ENCODE results near the gene TXNRD1.

TXNRD1 gene

GRCh38 chr12:104234926-104235499, 19.4 kb downstream of the TXNRD1 start:
- DNase-seq (ENCODE audit: low spot score in 2 of 2), result no peak
- Histone ChIP-seq H3K27me3 (ENCODE audit: low read depth) (no peaks in the 10 kb centered on the region), H3K36me3 (replicated peaks) (no peaks in the 10 kb centered on the region), H3K4me3 (no peak overlapping the region), H3K9me3 (peaks cover 22% of the 10 kb centered on the region), H3K4me1 (no peaks in the 10 kb centered on the region)
- in situ Hi-C loops (cut with MboI; ENCODE audit: low sequenced_read_pairs), result no loop called here

- H3K4me1 ChIP-seq, result 0 out of 2 replicates have a peak, but pooled peaks cover 4% of the 10 kb centered on the region
- no peak for DNase-seq (ENCODE audit: low spot score in 2 of 2)
- H3K4me3 ChIP-seq, result no peak overlapping the region
- in situ Hi-C loops (cut with MboI; ENCODE audit: low sequenced_read_pairs), result no loop called here
- H3K36me3 ChIP-seq (replicated peaks), result no peaks in the 10 kb centered on the region
- peaks cover 16% of the 10 kb centered on the region for H3K9me3 ChIP-seq
- H3K27me3 ChIP-seq (ENCODE audit: low read depth), result no peaks in the 10 kb centered on the region
These were observed 22.4 kb downstream of the TXNRD1 start for GRCh38 chr12:104237930-104238329.

- in situ Hi-C loops (cut with MboI; ENCODE audit: low sequenced_read_pairs), result no loop called here
- H3K4me1 ChIP-seq, result 0 out of 2 replicates have a peak, but pooled peaks cover 4% of the 10 kb centered on the region
- no peak for DNase-seq (ENCODE audit: low spot score in 2 of 2)
- H3K4me3 ChIP-seq, result no peak overlapping the region
- no peaks in the 10 kb centered on the region for H3K9me3 ChIP-seq
- H3K27me3 ChIP-seq (ENCODE audit: low read depth), result no peaks in the 10 kb centered on the region
- no peaks in the 10 kb centered on the region for H3K36me3 ChIP-seq (replicated peaks)
These were observed 27.1 kb downstream of the TXNRD1 start for GRCh38 chr12:104242546-104243206.

GRCh38 chr12:104243551-104243950, 28.0 kb downstream of the TXNRD1 start:
- in situ Hi-C loops (cut with MboI; ENCODE audit: low sequenced_read_pairs), result no loop called here
- Histone ChIP-seq H3K4me3 (no peak overlapping the region), H3K9me3 (no peaks in the 10 kb centered on the region), H3K4me1 (0 out of 2 replicates have a peak, but pooled peaks cover 4% of the 10 kb centered on the region), H3K36me3 (replicated peaks) (no peaks in the 10 kb centered on the region), H3K27me3 (ENCODE audit: low read depth) (no peaks in the 10 kb centered on the region)
- no peak for DNase-seq (ENCODE audit: low spot score in 2 of 2)

- no peaks in the 10 kb centered on the region for H3K27me3 ChIP-seq (ENCODE audit: low read depth)
- H3K36me3 ChIP-seq (replicated peaks), result no peaks in the 10 kb centered on the region
- no peaks in the 10 kb centered on the region for H3K9me3 ChIP-seq
- in situ Hi-C loops (cut with MboI; ENCODE audit: low sequenced_read_pairs), result no loop called here
- no peak for DNase-seq (ENCODE audit: low spot score in 2 of 2)
- 0 out of 2 replicates have a peak, but pooled peaks cover 4% of the 10 kb centered on the region for H3K4me1 ChIP-seq
- no peak overlapping the region for H3K4me3 ChIP-seq
These were observed 28.4 kb downstream of the TXNRD1 start for GRCh38 chr12:104243971-104244370.

GRCh38 chr12:104247698-104248097, 32.1 kb downstream of the TXNRD1 start:
- no peak for DNase-seq (ENCODE audit: low spot score in 2 of 2)
- no peaks in the 10 kb centered on the region for H3K4me1 ChIP-seq
- no peak overlapping the region for H3K4me3 ChIP-seq
- H3K9me3 ChIP-seq, result no peaks in the 10 kb centered on the region
- in situ Hi-C loops (cut with MboI; ENCODE audit: low sequenced_read_pairs), result no loop called here
- no peaks in the 10 kb centered on the region for H3K27me3 ChIP-seq (ENCODE audit: low read depth)
- H3K36me3 ChIP-seq (replicated peaks), result no peaks in the 10 kb centered on the region

GRCh38 chr12:104248444-104248843, 32.9 kb downstream of the TXNRD1 start:
- Histone ChIP-seq H3K9me3 (no peaks in the 10 kb centered on the region), H3K27me3 (ENCODE audit: low read depth) (no peaks in the 10 kb centered on the region), H3K4me3 (no peak overlapping the region), H3K36me3 (replicated peaks) (no peaks in the 10 kb centered on the region), H3K4me1 (no peaks in the 10 kb centered on the region)
- in situ Hi-C loops (cut with MboI; ENCODE audit: low sequenced_read_pairs), result no loop called here
- no peak for DNase-seq (ENCODE audit: low spot score in 2 of 2)

- H3K4me3 ChIP-seq, result no peak overlapping the region
- no peaks in the 10 kb centered on the region for H3K36me3 ChIP-seq (replicated peaks)
- in situ Hi-C loops (cut with MboI; ENCODE audit: low sequenced_read_pairs), result no loop called here
- no peaks in the 10 kb centered on the region for H3K27me3 ChIP-seq (ENCODE audit: low read depth)
- no peak for DNase-seq (ENCODE audit: low spot score in 2 of 2)
- no peaks in the 10 kb centered on the region for H3K9me3 ChIP-seq
- H3K4me1 ChIP-seq, result no peaks in the 10 kb centered on the region
These were observed 33.4 kb downstream of the TXNRD1 start for GRCh38 chr12:104249017-104249416.

GRCh38 chr12:104249898-104250297, 34.3 kb downstream of the TXNRD1 start:
- in situ Hi-C loops (cut with MboI; ENCODE audit: low sequenced_read_pairs), result no loop called here
- no peaks in the 10 kb centered on the region for H3K27me3 ChIP-seq (ENCODE audit: low read depth)
- no peak for DNase-seq (ENCODE audit: low spot score in 2 of 2)
- H3K36me3 ChIP-seq (replicated peaks), result no peaks in the 10 kb centered on the region
- no peaks in the 10 kb centered on the region for H3K4me1 ChIP-seq
- H3K9me3 ChIP-seq, result no peaks in the 10 kb centered on the region
- H3K4me3 ChIP-seq, result no peak overlapping the region

GRCh38 chr12:104250366-104251125, 35.0 kb downstream of the TXNRD1 start:
- no peaks in the 10 kb centered on the region for H3K9me3 ChIP-seq
- no peaks in the 10 kb centered on the region for H3K36me3 ChIP-seq (replicated peaks)
- no peak overlapping the region for H3K4me3 ChIP-seq
- H3K4me1 ChIP-seq, result no peaks in the 10 kb centered on the region
- in situ Hi-C loops (cut with MboI; ENCODE audit: low sequenced_read_pairs), result no loop called here
- no peak for DNase-seq (ENCODE audit: low spot score in 2 of 2)
- H3K27me3 ChIP-seq (ENCODE audit: low read depth), result no peaks in the 10 kb centered on the region

- Histone ChIP-seq H3K9me3 (no peaks in the 10 kb centered on the region), H3K4me1 (no peaks in the 10 kb centered on the region), H3K36me3 (replicated peaks) (no peaks in the 10 kb centered on the region), H3K27me3 (ENCODE audit: low read depth) (no peaks in the 10 kb centered on the region), H3K4me3 (no peak overlapping the region)
- DNase-seq (ENCODE audit: low spot score in 2 of 2), result no peak
- in situ Hi-C loops (cut with MboI; ENCODE audit: low sequenced_read_pairs), result no loop called here
These were observed 42.4 kb downstream of the TXNRD1 start for GRCh38 chr12:104257913-104258472.

GRCh38 chr12:104258476-104259067, 43.0 kb downstream of the TXNRD1 start:
- no peaks in the 10 kb centered on the region for H3K36me3 ChIP-seq (replicated peaks)
- no peak for DNase-seq (ENCODE audit: low spot score in 2 of 2)
- H3K4me3 ChIP-seq, result no peak overlapping the region
- H3K9me3 ChIP-seq, result no peaks in the 10 kb centered on the region
- in situ Hi-C loops (cut with MboI; ENCODE audit: low sequenced_read_pairs), result no loop called here
- no peaks in the 10 kb centered on the region for H3K27me3 ChIP-seq (ENCODE audit: low read depth)
- peaks cover 3% of the 10 kb centered on the region; the same call in 1 of the 2 replicates for H3K4me1 ChIP-seq

GRCh38 chr12:104263026-104263425, 47.4 kb downstream of the TXNRD1 start:
- in situ Hi-C loops (cut with MboI; ENCODE audit: low sequenced_read_pairs), result no loop called here
- H3K4me1 ChIP-seq, result peaks cover 10% of the 10 kb centered on the region

More at GRCh38 chr12:104263026-104263425, 47.4 kb downstream of the TXNRD1 start:
- H3K27me3 ChIP-seq (ENCODE audit: low read depth), result no peaks in the 10 kb centered on the region
- H3K9me3 ChIP-seq, result no peaks in the 10 kb centered on the region
- DNase-seq (ENCODE audit: low spot score in 2 of 2), result no peak
- H3K4me3 ChIP-seq, result no peak overlapping the region
- no peaks in the 10 kb centered on the region for H3K36me3 ChIP-seq (replicated peaks)

Measured in HAP-1 (cell line).